ENCODE results near the gene LAPTM5. TPM values are rescaled to one million over a fixed set of nuclear protein-coding genes. Genes with fewer than 3 reads are reported as not detected.

Gene LAPTM5
- total RNA-seq, 4 donors from 2014 or later, result 25.3 to 97.3 (median 46.4) TPM

- H3K4me1 ChIP-seq, result peaks cover 3 to 4% of the 10 kb centered on the region in 2 donors
- no peaks in the 10 kb centered on the region for H3K27me3 ChIP-seq
- DNase-seq, result no peak
- no peaks in the 10 kb centered on the region for H3K36me3 ChIP-seq
- WGBS, 2 donors, result 69 to 76% methylated on average over 6 of the region's 6 CpGs
- no peak overlapping the region for H3K4me3 ChIP-seq (replicated peaks in 1 of 3)
- H3K9me3 ChIP-seq, result no peaks in the 10 kb centered on the region
- H3K27ac ChIP-seq, result no peak overlapping the region
- intact Hi-C loops (cut with DNase I), result loop anchor here (2.0 kb wide), 1 partner anchor 58 kb away; no protein-coding TSS in a partner anchor
- no peak for TF ChIP-seq CTCF (IDR thresholded peaks at IDR 0.05)
- no peak for TF ChIP-seq POLR2A (IDR thresholded peaks at IDR 0.05)
Observed at GRCh38 chr1:30778979-30779293, 21.4 kb upstream of the LAPTM5 start.

- WGBS, 2 donors, result 64 to 70% methylated on average over 10 to 11 of the region's 11 CpGs
- Histone ChIP-seq H3K4me1 (peaks cover 3 to 4% of the 10 kb centered on the region in 2 donors), H3K27me3 (no peaks in the 10 kb centered on the region), H3K36me3 (no peaks in the 10 kb centered on the region), H3K9me3 (no peaks in the 10 kb centered on the region), H3K4me3 (replicated peaks in 1 of 3) (no peak overlapping the region), H3K27ac (no peak overlapping the region)
- peak; percentile 80 to 86 for DNase-seq
- TF ChIP-seq CTCF (IDR thresholded peaks at IDR 0.05) (no peak), POLR2A (IDR thresholded peaks at IDR 0.05) (no peak)
- intact Hi-C loops (cut with DNase I), result loop anchor here (2.0 kb wide), 1 partner anchor 58 kb away; no protein-coding TSS in a partner anchor
Observed at GRCh38 chr1:30778154-30778978, 20.8 kb upstream of the LAPTM5 start.

GRCh38 chr1:30777904-30778153, 20.3 kb upstream of the LAPTM5 start:
- Histone ChIP-seq H3K27me3 (no peaks in the 10 kb centered on the region), H3K36me3 (no peaks in the 10 kb centered on the region), H3K27ac (no peak overlapping the region), H3K9me3 (no peaks in the 10 kb centered on the region), H3K4me1 (peaks cover 3 to 4% of the 10 kb centered on the region in 2 donors), H3K4me3 (replicated peaks in 1 of 3) (no peak overlapping the region)
- WGBS, 2 donors, result 58 to 65% methylated on average over 3 to 4 of the region's 4 CpGs
- intact Hi-C loops (cut with DNase I), result loop anchor here (2.0 kb wide), 1 partner anchor 57 kb away; no protein-coding TSS in a partner anchor
- TF ChIP-seq POLR2A (IDR thresholded peaks at IDR 0.05), result no peak
- TF ChIP-seq CTCF (IDR thresholded peaks at IDR 0.05), result no peak
- no peak for DNase-seq

- Histone ChIP-seq H3K4me1 (no peaks in the 10 kb centered on the region), H3K36me3 (no peaks in the 10 kb centered on the region), H3K27ac (no peak overlapping the region), H3K9me3 (no peaks in the 10 kb centered on the region), H3K4me3 (replicated peaks in 1 of 3) (no peak overlapping the region), H3K27me3 (no peaks in the 10 kb centered on the region)
- DNase-seq, result no peak
- intact Hi-C loops (cut with DNase I), result no loop called here
- no peak for TF ChIP-seq POLR2A (IDR thresholded peaks at IDR 0.05)
- TF ChIP-seq CTCF (IDR thresholded peaks at IDR 0.05), result no peak
- WGBS, 2 donors, result 90 to 93% methylated on average over 20 to 23 of the region's 23 CpGs
Observed at GRCh38 chr1:30777060-30777903, 19.7 kb upstream of the LAPTM5 start.

Measured in thyroid gland (tissue), 4 donors.